HL-60 (cell line): Measurements from ENCODE around the gene HIRA.

ENCODE experiments used
- CTCF ChIP-seq: IDR thresholded peaks from one replicate; pipeline ENCODE4 v1.5.1; 2011; ENCODE audit warnings: low read length, control low read depth, inconsistent platforms; ENCODE audit not compliant: insufficient read depth
- GABPA ChIP-seq: IDR thresholded peaks from 2 replicates; pipeline ENCODE4 v1.6.1; 2012; ENCODE audit warnings: low read depth
- POLR2AphosphoS5 ChIP-seq: IDR thresholded peaks from 2 replicates; pipeline ENCODE4 v1.6.1; 2012; ENCODE audit warnings: low read depth
- REST ChIP-seq: IDR thresholded peaks from 2 replicates; pipeline ENCODE4 v1.6.1; 2012; ENCODE audit warnings: low read depth; ENCODE audit not compliant: insufficient replicate concordance

- TF ChIP-seq POLR2AphosphoS5 (no peak), CTCF (no peak), REST (no peak), GABPA (no peak)
Measured at GRCh38 chr22:19386248-19386647, 45.3 kb downstream of the HIRA start.
